ENCODE measurements around the gene KCNMA1.

Gene KCNMA1

GRCh38 chr10:77087366-77087765 is 550.2 kb downstream of the KCNMA1 start:
- H3K36me3 ChIP-seq (ENCODE audit: insufficient read depth, insufficient read length, low read length): peaks cover 3% of the 10 kb centered on the region
- no peak overlapping the region for H3K9ac ChIP-seq (ENCODE audit: insufficient read length, low read depth)
- TF ChIP-seq YY1 (IDR thresholded peaks at IDR 0.05; ENCODE audit: insufficient read depth, insufficient read length) (no peak), ZNF274 (IDR thresholded peaks at IDR 0.05; ENCODE audit: low read depth, low read length) (no peak), SUZ12 (IDR thresholded peaks at IDR 0.05; ENCODE audit: extremely low read depth, insufficient read depth, insufficient read length) (no peak)
- no peaks in the 10 kb centered on the region for H3K4me1 ChIP-seq (ENCODE audit: insufficient read depth, insufficient read length)
- no peaks in the 10 kb centered on the region for H3K9me3 ChIP-seq (ENCODE audit: insufficient read depth, low read length)
- H3K4me3 ChIP-seq (ENCODE audit: insufficient read length, low read depth): no peak overlapping the region
- no peaks in the 10 kb centered on the region for H3K27me3 ChIP-seq (ENCODE audit: insufficient read depth, insufficient read length)
- no peak for DNase-seq (ENCODE audit: low read depth, low spot score)

DNA sequence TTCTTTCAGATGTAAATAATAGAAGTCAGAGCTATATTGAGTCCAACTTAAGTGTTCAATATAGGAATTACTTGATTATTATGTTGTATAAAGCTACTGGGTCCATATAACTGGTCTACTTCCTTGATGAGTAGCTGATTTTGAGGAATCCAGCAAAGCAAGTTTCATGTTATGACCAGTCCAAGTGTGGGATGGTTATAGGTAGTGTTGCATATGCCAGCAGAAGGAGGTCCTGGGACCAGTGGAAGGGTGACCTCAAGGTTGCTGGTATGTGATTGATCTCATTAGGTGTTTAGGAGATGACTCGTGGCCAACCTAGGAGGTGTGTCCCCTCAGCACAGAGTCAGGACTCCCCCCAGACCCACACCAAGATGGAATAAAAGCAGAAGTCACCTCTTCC is 551.5 kb downstream of the KCNMA1 start:
- DNase-seq (ENCODE audit: low read depth, low spot score): no peak
- Histone ChIP-seq H3K27me3 (ENCODE audit: insufficient read depth, insufficient read length) (no peaks in the 10 kb centered on the region), H3K9me3 (ENCODE audit: insufficient read depth, low read length) (no peaks in the 10 kb centered on the region), H3K4me1 (ENCODE audit: insufficient read depth, insufficient read length) (no peaks in the 10 kb centered on the region), H3K4me3 (ENCODE audit: insufficient read length, low read depth) (no peak overlapping the region), H3K36me3 (ENCODE audit: insufficient read depth, insufficient read length, low read length) (peaks cover 3% of the 10 kb centered on the region), H3K9ac (ENCODE audit: insufficient read length, low read depth) (no peak overlapping the region)
- TF ChIP-seq YY1 (IDR thresholded peaks at IDR 0.05; ENCODE audit: insufficient read depth, insufficient read length) (no peak), SUZ12 (IDR thresholded peaks at IDR 0.05; ENCODE audit: extremely low read depth, insufficient read depth, insufficient read length) (no peak), ZNF274 (IDR thresholded peaks at IDR 0.05; ENCODE audit: low read depth, low read length) (no peak)

GRCh38 chr10:77085344-77085743 is 552.3 kb downstream of the KCNMA1 start:
- Histone ChIP-seq H3K4me3 (ENCODE audit: insufficient read length, low read depth) (no peak overlapping the region), H3K9me3 (ENCODE audit: insufficient read depth, low read length) (no peaks in the 10 kb centered on the region), H3K9ac (ENCODE audit: insufficient read length, low read depth) (no peak overlapping the region), H3K36me3 (ENCODE audit: insufficient read depth, insufficient read length, low read length) (peaks cover 3% of the 10 kb centered on the region), H3K27me3 (ENCODE audit: insufficient read depth, insufficient read length) (no peaks in the 10 kb centered on the region), H3K4me1 (ENCODE audit: insufficient read depth, insufficient read length) (no peaks in the 10 kb centered on the region)
- TF ChIP-seq YY1 (IDR thresholded peaks at IDR 0.05; ENCODE audit: insufficient read depth, insufficient read length) (no peak), ZNF274 (IDR thresholded peaks at IDR 0.05; ENCODE audit: low read depth, low read length) (no peak), SUZ12 (IDR thresholded peaks at IDR 0.05; ENCODE audit: extremely low read depth, insufficient read depth, insufficient read length) (no peak)
- DNase-seq (ENCODE audit: low read depth, low spot score): no peak

GRCh38 chr10:77084431-77085144 is 553.0 kb downstream of the KCNMA1 start:
- no peak for DNase-seq (ENCODE audit: low read depth, low spot score)
- no peaks in the 10 kb centered on the region for H3K27me3 ChIP-seq (ENCODE audit: insufficient read depth, insufficient read length)
- H3K9me3 ChIP-seq (ENCODE audit: insufficient read depth, low read length): no peaks in the 10 kb centered on the region
- no peaks in the 10 kb centered on the region for H3K4me1 ChIP-seq (ENCODE audit: insufficient read depth, insufficient read length)
- H3K36me3 ChIP-seq (ENCODE audit: insufficient read depth, insufficient read length, low read length): peaks cover 3% of the 10 kb centered on the region
- no peak overlapping the region for H3K4me3 ChIP-seq (ENCODE audit: insufficient read length, low read depth)
- TF ChIP-seq ZNF274 (IDR thresholded peaks at IDR 0.05; ENCODE audit: low read depth, low read length) (no peak), SUZ12 (IDR thresholded peaks at IDR 0.05; ENCODE audit: extremely low read depth, insufficient read depth, insufficient read length) (no peak), YY1 (IDR thresholded peaks at IDR 0.05; ENCODE audit: insufficient read depth, insufficient read length) (no peak)
- no peak overlapping the region for H3K9ac ChIP-seq (ENCODE audit: insufficient read length, low read depth)

DNA sequence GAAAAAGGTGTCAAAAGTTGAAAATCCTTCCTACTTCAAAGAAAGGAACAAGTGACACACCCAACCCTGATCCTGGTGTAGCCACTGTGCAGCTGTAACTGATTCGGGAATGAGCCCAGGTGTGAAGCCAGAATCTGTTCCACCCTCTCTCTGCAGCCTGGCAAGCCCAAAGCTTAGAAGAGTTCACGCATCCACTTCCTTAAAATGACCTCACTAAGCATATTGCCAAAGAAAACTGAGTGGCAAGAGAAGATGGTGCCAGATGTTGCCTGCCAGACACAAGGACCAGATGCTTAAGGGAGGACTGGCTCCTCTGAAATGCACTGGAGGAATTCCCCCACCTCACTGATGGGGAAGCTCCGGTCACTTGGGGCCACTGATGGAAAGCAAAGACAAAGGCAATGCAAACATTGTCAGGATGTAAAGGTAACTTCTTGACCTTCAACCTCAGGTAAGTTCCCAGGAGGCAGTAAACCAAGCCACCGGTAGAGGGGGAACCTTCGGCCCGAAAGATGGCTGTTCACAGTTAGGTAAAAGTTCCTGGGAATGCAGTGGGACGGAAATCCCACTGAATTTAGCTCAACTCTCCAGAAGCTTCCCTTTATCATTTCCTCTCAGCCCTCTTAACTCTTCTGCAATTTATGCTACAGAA is 554.9 kb downstream of the KCNMA1 start:
- Histone ChIP-seq H3K9ac (ENCODE audit: insufficient read length, low read depth) (no peak overlapping the region), H3K4me3 (ENCODE audit: insufficient read length, low read depth) (no peak overlapping the region), H3K36me3 (ENCODE audit: insufficient read depth, insufficient read length, low read length) (no peaks in the 10 kb centered on the region), H3K9me3 (ENCODE audit: insufficient read depth, low read length) (no peaks in the 10 kb centered on the region), H3K27me3 (ENCODE audit: insufficient read depth, insufficient read length) (no peaks in the 10 kb centered on the region), H3K4me1 (ENCODE audit: insufficient read depth, insufficient read length) (no peaks in the 10 kb centered on the region)
- no peak for TF ChIP-seq ZNF274 (IDR thresholded peaks at IDR 0.05; ENCODE audit: low read depth, low read length)
- no peak for TF ChIP-seq SUZ12 (IDR thresholded peaks at IDR 0.05; ENCODE audit: extremely low read depth, insufficient read depth, insufficient read length)
- no peak for TF ChIP-seq YY1 (IDR thresholded peaks at IDR 0.05; ENCODE audit: insufficient read depth, insufficient read length)
- DNase-seq (ENCODE audit: low read depth, low spot score): peak; percentile 18

- H3K27me3 ChIP-seq (ENCODE audit: insufficient read depth, insufficient read length): no peaks in the 10 kb centered on the region
- H3K4me1 ChIP-seq (ENCODE audit: insufficient read depth, insufficient read length): no peaks in the 10 kb centered on the region
- H3K9ac ChIP-seq (ENCODE audit: insufficient read length, low read depth): no peak overlapping the region
- H3K4me3 ChIP-seq (ENCODE audit: insufficient read length, low read depth): no peak overlapping the region
- TF ChIP-seq SUZ12 (IDR thresholded peaks at IDR 0.05; ENCODE audit: extremely low read depth, insufficient read depth, insufficient read length): no peak
- TF ChIP-seq YY1 (IDR thresholded peaks at IDR 0.05; ENCODE audit: insufficient read depth, insufficient read length): no peak
- TF ChIP-seq ZNF274 (IDR thresholded peaks at IDR 0.05; ENCODE audit: low read depth, low read length): no peak
- no peaks in the 10 kb centered on the region for H3K9me3 ChIP-seq (ENCODE audit: insufficient read depth, low read length)
- peak; percentile 32 for DNase-seq (ENCODE audit: low read depth, low spot score)
- no peaks in the 10 kb centered on the region for H3K36me3 ChIP-seq (ENCODE audit: insufficient read depth, insufficient read length, low read length)
These were observed 556.1 kb downstream of the KCNMA1 start for GRCh38 chr10:77081481-77081891.

- Histone ChIP-seq H3K27me3 (ENCODE audit: insufficient read depth, insufficient read length) (no peaks in the 10 kb centered on the region), H3K9me3 (ENCODE audit: insufficient read depth, low read length) (no peaks in the 10 kb centered on the region), H3K4me1 (ENCODE audit: insufficient read depth, insufficient read length) (no peaks in the 10 kb centered on the region), H3K36me3 (ENCODE audit: insufficient read depth, insufficient read length, low read length) (no peaks in the 10 kb centered on the region), H3K9ac (ENCODE audit: insufficient read length, low read depth) (no peak overlapping the region), H3K4me3 (ENCODE audit: insufficient read length, low read depth) (no peak overlapping the region)
- TF ChIP-seq SUZ12 (IDR thresholded peaks at IDR 0.05; ENCODE audit: extremely low read depth, insufficient read depth, insufficient read length) (no peak), YY1 (IDR thresholded peaks at IDR 0.05; ENCODE audit: insufficient read depth, insufficient read length) (no peak), ZNF274 (IDR thresholded peaks at IDR 0.05; ENCODE audit: low read depth, low read length) (no peak)
- no peak for DNase-seq (ENCODE audit: low read depth, low spot score)
These were observed 557.1 kb downstream of the KCNMA1 start for GRCh38 chr10:77080361-77081027.

Measured in NT2/D1 (cell line).